Measurements from ENCODE around the gene NUTM2G.
"Not testable (repeated sequence)": the region's sequence is repeated elsewhere in the genome, so short reads cannot be mapped to it uniquely, and the experiment has no call there.

DNA sequence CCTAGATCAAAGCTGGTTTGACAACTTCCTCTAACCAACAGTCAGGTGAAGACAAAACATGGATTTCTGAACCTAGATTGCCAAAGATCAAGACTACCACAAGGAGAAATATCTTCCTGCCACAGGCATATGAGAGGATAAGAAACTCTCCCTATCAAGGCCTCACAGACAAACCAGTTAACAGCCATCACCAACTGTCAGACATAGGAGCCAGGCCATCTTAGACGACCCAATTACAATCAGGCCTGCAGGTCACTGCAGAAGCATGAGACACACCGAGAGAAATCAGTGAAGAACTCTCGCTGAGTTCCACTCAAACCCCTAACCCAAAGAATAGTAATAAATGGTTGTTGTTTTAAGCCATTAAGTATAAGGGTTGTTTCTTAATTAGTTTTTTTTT lies 45.4 kb downstream of the NUTM2G start:
- TF ChIP-seq, protein P1, sequence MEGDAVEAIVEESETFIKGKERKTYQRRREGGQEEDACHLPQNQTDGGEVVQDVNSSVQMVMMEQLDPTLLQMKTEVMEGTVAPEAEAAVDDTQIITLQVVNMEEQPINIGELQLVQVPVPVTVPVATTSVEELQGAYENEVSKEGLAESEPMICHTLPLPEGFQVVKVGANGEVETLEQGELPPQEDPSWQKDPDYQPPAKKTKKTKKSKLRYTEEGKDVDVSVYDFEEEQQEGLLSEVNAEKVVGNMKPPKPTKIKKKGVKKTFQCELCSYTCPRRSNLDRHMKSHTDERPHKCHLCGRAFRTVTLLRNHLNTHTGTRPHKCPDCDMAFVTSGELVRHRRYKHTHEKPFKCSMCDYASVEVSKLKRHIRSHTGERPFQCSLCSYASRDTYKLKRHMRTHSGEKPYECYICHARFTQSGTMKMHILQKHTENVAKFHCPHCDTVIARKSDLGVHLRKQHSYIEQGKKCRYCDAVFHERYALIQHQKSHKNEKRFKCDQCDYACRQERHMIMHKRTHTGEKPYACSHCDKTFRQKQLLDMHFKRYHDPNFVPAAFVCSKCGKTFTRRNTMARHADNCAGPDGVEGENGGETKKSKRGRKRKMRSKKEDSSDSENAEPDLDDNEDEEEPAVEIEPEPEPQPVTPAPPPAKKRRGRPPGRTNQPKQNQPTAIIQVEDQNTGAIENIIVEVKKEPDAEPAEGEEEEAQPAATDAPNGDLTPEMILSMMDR (conservative IDR thresholded peaks at IDR 0.05; ENCODE audit: low read length), result not testable (repeated sequence)
- not testable (repeated sequence) for TF ChIP-seq EZH2phosphoT487 (IDR thresholded peaks at IDR 0.05; ENCODE audit: borderline replicate concordance, low read depth, low read length)
